ENCODE results near the gene BCL6B.
"Not testable (repeated sequence)": the region's sequence is repeated elsewhere in the genome, so short reads cannot be mapped to it uniquely, and the experiment has no call there.

The BCL6B gene

GRCh38 chr17:7022781-7023571 is at the start of gene BCL6B:
Gene BCL6B, plus strand, starts transcription at chr17:7023050. Its CDS starts 622 bp downstream, at chr17:7023672.
- peak within 1 kb of the TSS; percentile 46 for H3K4me3 ChIP-seq (ENCODE audit: low read depth, low read length)
- peak within 1 kb of the TSS; percentile 60 for H3K27ac ChIP-seq

GRCh38 chr17:6979440-6979839 is 43.4 kb upstream of the BCL6B start:
- H3K27me3 ChIP-seq (ENCODE audit: insufficient read depth, low read depth, severe bottlenecking); H3K36me3 ChIP-seq; H3K9me3 ChIP-seq (ENCODE audit: severe bottlenecking); DNase-seq; H3K27ac ChIP-seq; H3K4me3 ChIP-seq (ENCODE audit: low read depth, low read length): not testable (repeated sequence)

More at GRCh38 chr17:7022781-7023571, at the start of gene BCL6B:
- peak; percentile 51 for DNase-seq
- H3K36me3 ChIP-seq: no peaks in the 10 kb centered on the region; the same call in 1 of the 2 replicates
- H3K27me3 ChIP-seq (ENCODE audit: insufficient read depth, low read depth, severe bottlenecking): no peaks in the 10 kb centered on the region
- TF ChIP-seq CTCF (IDR thresholded peaks at IDR 0.05; ENCODE audit: low read depth, low read length): no peak
- H3K9me3 ChIP-seq (ENCODE audit: severe bottlenecking): no peaks in the 10 kb centered on the region

GRCh38 chr17:6981426-6981825 is 41.4 kb upstream of the BCL6B start:
- no peaks in the 10 kb centered on the region for H3K36me3 ChIP-seq
- H3K9me3 ChIP-seq (ENCODE audit: severe bottlenecking): no peaks in the 10 kb centered on the region
- H3K27me3 ChIP-seq (ENCODE audit: insufficient read depth, low read depth, severe bottlenecking): no peaks in the 10 kb centered on the region
- no peak for DNase-seq
- H3K4me3 ChIP-seq (ENCODE audit: low read depth, low read length): no peak overlapping the region
- no peak for TF ChIP-seq CTCF (IDR thresholded peaks at IDR 0.05; ENCODE audit: low read depth, low read length)
- H3K27ac ChIP-seq: no peak overlapping the region

- H3K27me3 ChIP-seq (ENCODE audit: insufficient read depth, low read depth, severe bottlenecking): no peaks in the 10 kb centered on the region
- TF ChIP-seq CTCF (IDR thresholded peaks at IDR 0.05; ENCODE audit: low read depth, low read length): no peak
- no peak for DNase-seq
- no peak overlapping the region for H3K27ac ChIP-seq
- no peaks in the 10 kb centered on the region for H3K36me3 ChIP-seq
- H3K9me3 ChIP-seq (ENCODE audit: severe bottlenecking): no peaks in the 10 kb centered on the region
- H3K4me3 ChIP-seq (ENCODE audit: low read depth, low read length): no peak overlapping the region
Measured at GRCh38 chr17:6985266-6985665, 37.6 kb upstream of the BCL6B start.

- TF ChIP-seq CTCF (IDR thresholded peaks at IDR 0.05; ENCODE audit: low read depth, low read length): no peak
- H3K27ac ChIP-seq: no peak overlapping the region
- H3K36me3 ChIP-seq: no peaks in the 10 kb centered on the region
- DNase-seq: no peak
- H3K9me3 ChIP-seq (ENCODE audit: severe bottlenecking): no peaks in the 10 kb centered on the region
- no peaks in the 10 kb centered on the region for H3K27me3 ChIP-seq (ENCODE audit: insufficient read depth, low read depth, severe bottlenecking)
- H3K4me3 ChIP-seq (ENCODE audit: low read depth, low read length): no peak overlapping the region
Measured at GRCh38 chr17:6986676-6987075, 36.2 kb upstream of the BCL6B start.

- H3K4me3 ChIP-seq (ENCODE audit: low read depth, low read length): no peak overlapping the region
- no peaks in the 10 kb centered on the region for H3K36me3 ChIP-seq
- H3K27me3 ChIP-seq (ENCODE audit: insufficient read depth, low read depth, severe bottlenecking): no peaks in the 10 kb centered on the region
- no peak for DNase-seq
- no peaks in the 10 kb centered on the region for H3K9me3 ChIP-seq (ENCODE audit: severe bottlenecking)
- no peak overlapping the region for H3K27ac ChIP-seq
- TF ChIP-seq CTCF (IDR thresholded peaks at IDR 0.05; ENCODE audit: low read depth, low read length): no peak
Measured at GRCh38 chr17:6989779-6990178, 33.1 kb upstream of the BCL6B start.

- DNase-seq; H3K36me3 ChIP-seq; H3K4me3 ChIP-seq (ENCODE audit: low read depth, low read length); H3K9me3 ChIP-seq (ENCODE audit: severe bottlenecking); H3K27ac ChIP-seq; H3K27me3 ChIP-seq (ENCODE audit: insufficient read depth, low read depth, severe bottlenecking): not testable (repeated sequence)
Measured at GRCh38 chr17:6993613-6994056, 29.2 kb upstream of the BCL6B start.

Measured in WERI-Rb-1 (cell line).